GM23338 (cell line): ENCODE measurements around the gene CCBE1. TPM values are rescaled to one million over a fixed set of nuclear protein-coding genes. Genes with fewer than 3 reads are reported as not detected.

Source experiments
- ATAC-seq: fragments of 200-7000 bp; cut with Tn5 transposase; 3 replicates; pipeline ENCODE4 v1.9.1; 2020
- DNase-seq: peaks from one replicate; pipeline ENCODE4 v3.0.0-alpha.2; 2015; ENCODE audit warnings: low spot score
- H2AFZ ChIP-seq: fragments of 200-600 bp; sonication (generic); 2 replicates; pipeline ENCODE4 v1.8.0; 2016; ENCODE audit warnings: antibody characterized with exemption, mild to moderate bottlenecking, moderate library complexity
- H3F3A ChIP-seq: fragments of 200-600 bp; sonication (generic); replicated peaks from 2 replicates; pipeline ENCODE4 v1.8.0; 2017; ENCODE audit warnings: antibody characterized with exemption, mixed run types, low read depth
- H3K27ac ChIP-seq: fragments of 200-600 bp; sonication (generic); 2 replicates; pipeline ENCODE4 v1.6.1; 2016; ENCODE audit warnings: low read depth
- H3K27me3 ChIP-seq: fragments of 200-600 bp; sonication (generic); 2 replicates; pipeline ENCODE4 v1.8.0; 2016; ENCODE audit warnings: mild to moderate bottlenecking, mixed run types, moderate library complexity; ENCODE audit not compliant: insufficient read depth
- H3K36me3 ChIP-seq: fragments of 200-600 bp; sonication (generic); 2 replicates; pipeline ENCODE4 v1.8.0; 2016; ENCODE audit warnings: mild to moderate bottlenecking; ENCODE audit not compliant: insufficient read depth
- H3K4me1 ChIP-seq: fragments of 200-600 bp; sonication (generic); 2 replicates; pipeline ENCODE4 v1.8.0; 2016; ENCODE audit warnings: mild to moderate bottlenecking, moderate library complexity; ENCODE audit not compliant: insufficient read depth
- H3K4me2 ChIP-seq: fragments of 200-600 bp; sonication (generic); 2 replicates; pipeline ENCODE4 v1.7.1; 2017; ENCODE audit warnings: mixed run types
- H3K4me3 ChIP-seq: fragments of 200-600 bp; sonication (generic); 2 replicates; pipeline ENCODE4 v1.6.1; 2016; ENCODE audit warnings: mixed run types
- H3K79me2 ChIP-seq: fragments of 200-600 bp; sonication (generic); replicated peaks from 2 replicates; pipeline ENCODE4 v1.8.0; 2017; ENCODE audit warnings: mild to moderate bottlenecking; ENCODE audit not compliant: insufficient read depth
- H3K9me2 ChIP-seq: fragments of 200-600 bp; sonication (generic); 2 replicates; pipeline ENCODE4 v1.8.0; 2017; ENCODE audit not compliant: insufficient read depth
- H4K20me1 ChIP-seq: fragments of 200-600 bp; sonication (generic); replicated peaks from 2 replicates; pipeline ENCODE4 v1.8.0; 2017; ENCODE audit warnings: mild to moderate bottlenecking; ENCODE audit not compliant: insufficient read depth
- H3K27ac Mint-ChIP-seq: 2 replicates; pipeline ENCODE4 v1.8.0; 2020; ENCODE audit warnings: inconsistent platforms, mild to moderate bottlenecking, moderate library complexity, mixed read lengths
- H3K27me3 Mint-ChIP-seq: 3 replicates; pipeline ENCODE4 v1.8.0; 2022; ENCODE audit warnings: low read depth, mild to moderate bottlenecking, moderate library complexity, mixed read lengths, inconsistent platforms; ENCODE audit not compliant: insufficient read depth, poor library complexity
- H3K36me3 Mint-ChIP-seq: 3 replicates; pipeline ENCODE4 v1.8.0; 2021; ENCODE audit warnings: low read depth, mild to moderate bottlenecking, inconsistent platforms, moderate library complexity, mixed read lengths
- H3K4me1 Mint-ChIP-seq: 3 replicates; pipeline ENCODE4 v1.8.0; 2020; ENCODE audit warnings: mild to moderate bottlenecking, inconsistent platforms, mixed read lengths
- H3K4me3 Mint-ChIP-seq: 3 replicates; pipeline ENCODE4 v1.8.0; 2021; ENCODE audit warnings: moderate library complexity, mild to moderate bottlenecking, inconsistent platforms, mixed read lengths
- H3K9me3 Mint-ChIP-seq: 3 replicates; pipeline ENCODE4 v1.8.0; 2020; ENCODE audit warnings: moderate library complexity, mild to moderate bottlenecking, inconsistent platforms, mixed read lengths
- CREB1 ChIP-seq: fragments of 250-450 bp; sonication (Bioruptor Pico); IDR thresholded peaks from 2 replicates; pipeline ENCODE4 v1.5.0; 2020; ENCODE audit warnings: low read depth, mild to moderate bottlenecking, moderate library complexity
- CTCF ChIP-seq, 2 experiments: fragments of 200-600 bp in 1 of 2; sonication (generic) in 1 of 2; conservative IDR thresholded peaks; 2 replicates each; pipeline versions ENCODE4 v1.5.1 to v1.6.1; 2016 to 2017; ENCODE audit warnings: antibody characterized with exemption in 2 of 2, low read depth in 2 of 2, mild to moderate bottlenecking in 2 of 2, moderate library complexity in 1 of 2
- ETS1 ChIP-seq: IDR thresholded peaks from 2 replicates; pipeline ENCODE4 v1.6.1; 2016; ENCODE audit warnings: antibody characterized with exemption
- EZH2 ChIP-seq: fragments of 200-600 bp; sonication (generic); IDR thresholded peaks from one replicate; pipeline ENCODE4 v1.8.0; 2017; ENCODE audit warnings: antibody characterized with exemption, mild to moderate bottlenecking, low read depth; ENCODE audit not compliant: unreplicated experiment
- EZH2phosphoT487 ChIP-seq: fragments of 200-600 bp; sonication (generic); IDR thresholded peaks from one replicate; pipeline ENCODE4 v1.8.1; 2018; ENCODE audit warnings: antibody characterized with exemption; ENCODE audit not compliant: unreplicated experiment
- JUNB ChIP-seq: IDR thresholded peaks from one replicate; pipeline ENCODE4 v1.6.1; 2016; ENCODE audit warnings: antibody characterized with exemption; ENCODE audit not compliant: unreplicated experiment
- NANOG ChIP-seq: IDR thresholded peaks from 2 replicates; pipeline ENCODE4 v1.6.1; 2016; ENCODE audit warnings: antibody characterized with exemption, borderline replicate concordance
- POLR2AphosphoS5 ChIP-seq: IDR thresholded peaks from 2 replicates; pipeline ENCODE4 v1.6.1; 2016; ENCODE audit warnings: antibody characterized with exemption, low read depth
- REST ChIP-seq: IDR thresholded peaks from one replicate; pipeline ENCODE4 v1.6.1; 2018; ENCODE audit warnings: antibody characterized with exemption; ENCODE audit not compliant: unreplicated experiment
- STAT1 ChIP-seq: IDR thresholded peaks from one replicate; pipeline ENCODE4 v1.6.1; 2016; ENCODE audit warnings: antibody characterized with exemption; ENCODE audit not compliant: unreplicated experiment
- ZNF114 ChIP-seq: fragments of 250-450 bp; sonication (Bioruptor Pico); IDR thresholded peaks from 2 replicates; pipeline ENCODE4 v1.5.0; 2020; ENCODE audit warnings: mild to moderate bottlenecking, moderate library complexity
- ZNF331 ChIP-seq: fragments of 250-450 bp; sonication (Bioruptor Pico); IDR thresholded peaks from 2 replicates; pipeline ENCODE4 v1.5.0; 2020; ENCODE audit warnings: low read depth, mild to moderate bottlenecking, moderate library complexity
- ZNF462 ChIP-seq: fragments of 250-450 bp; sonication (Bioruptor Pico); IDR thresholded peaks from 2 replicates; pipeline ENCODE4 v1.5.0; 2020; ENCODE audit warnings: mild to moderate bottlenecking, moderate library complexity
- polyA plus RNA-seq: library from polyadenylated mRNA; unstranded; fragments of >200 nt; fragmentation: Nextera tagmentation; extraction: Ambion mirVana; gene quantifications from 2 replicates; pipeline ENCODE4 v1.2.1, GENCODE V29; 2016
- total RNA-seq: library from RNA; depleted of rRNA; stranded (reverse); fragments of >200 nt; shearing (Covaris generic); gene quantifications from 2 replicates; pipeline ENCODE4 v1.2.3, GENCODE V29; 2014

Gene CCBE1
- total and polyA plus RNA-seq, 2 experiments from 2014 or later = 2.1 to 2.6 TPM

GRCh38 chr18:59674903-59675270, 22.3 kb downstream of the CCBE1 start:
- Histone ChIP-seq H3K4me1 (no peaks in the 10 kb centered on the region), H4K20me1 (no peaks in the 10 kb centered on the region), H3K79me2 (no peaks in the 10 kb centered on the region), H3F3A (no peaks in the 10 kb centered on the region), H3K27ac (no peak overlapping the region), H3K4me2 (no peak overlapping the region), H3K9me2 (no peaks in the 10 kb centered on the region), H2AFZ (no peak overlapping the region), H3K4me3 (no peak overlapping the region), H3K36me3 (no peaks in the 10 kb centered on the region), H3K27me3 (no peaks in the 10 kb centered on the region)
- Mint-ChIP-seq H3K4me3 (no peak overlapping the region), H3K27me3 (no peaks in the 10 kb centered on the region), H3K4me1 (no peaks in the 10 kb centered on the region; the same call in 2 of the 3 replicates), H3K9me3 (no peaks in the 10 kb centered on the region), H3K27ac (no peak overlapping the region), H3K36me3 (no peaks in the 10 kb centered on the region)
- DNase-seq (no peak), ATAC-seq (no peak)
- TF ChIP-seq ETS1 = no peak
- no peak for TF ChIP-seq ZNF331 (CRISPR knock-in tag)
- TF ChIP-seq CTCF (conservative IDR thresholded peaks at IDR 0.05; ENCODE audit: low read depth in 2 of 2) = no peak
- no peak for TF ChIP-seq ZNF114 (CRISPR knock-in tag)
- no peak for TF ChIP-seq ZNF462 (CRISPR knock-in tag)
- TF ChIP-seq CREB1 (CRISPR knock-in tag) = no peak
- no peak for TF ChIP-seq REST
- no peak for TF ChIP-seq POLR2AphosphoS5
- TF ChIP-seq EZH2phosphoT487 = no peak
- no peak for TF ChIP-seq EZH2
- no peak for TF ChIP-seq JUNB
- no peak for TF ChIP-seq NANOG
- no peak for TF ChIP-seq STAT1
